Astrocyte of the cerebellum (primary cell): ENCODE measurements around the gene ZNF512B.
"Not testable (repeated sequence)": the region's sequence is repeated elsewhere in the genome, so short reads cannot be mapped to it uniquely, and the experiment has no call there.

ENCODE experiments used
- DNase-seq: peaks from one replicate; pipeline ENCODE4 v3.0.0-alpha.2; 2011; ENCODE audit warnings: low read depth
- H3K4me3 ChIP-seq: 2 replicates; pipeline ENCODE4 v1.5.1; 2011; ENCODE audit warnings: mild to moderate bottlenecking, low read depth, low read length, moderate library complexity
- in situ Hi-C: cut with HindIII; loops from 2 replicates; pipeline ENCODE4 v1.10.0; 2017; ENCODE audit warnings: low sequenced_read_pairs
- TF ChIP-seq, protein P1 (sequence below): IDR thresholded peaks from 2 replicates; pipeline ENCODE4 v1.5.1; 2012; ENCODE audit warnings: low read length, low read depth, moderate library complexity, mild to moderate bottlenecking; ENCODE audit errors: missing control alignments

The ZNF512B gene

DNA sequence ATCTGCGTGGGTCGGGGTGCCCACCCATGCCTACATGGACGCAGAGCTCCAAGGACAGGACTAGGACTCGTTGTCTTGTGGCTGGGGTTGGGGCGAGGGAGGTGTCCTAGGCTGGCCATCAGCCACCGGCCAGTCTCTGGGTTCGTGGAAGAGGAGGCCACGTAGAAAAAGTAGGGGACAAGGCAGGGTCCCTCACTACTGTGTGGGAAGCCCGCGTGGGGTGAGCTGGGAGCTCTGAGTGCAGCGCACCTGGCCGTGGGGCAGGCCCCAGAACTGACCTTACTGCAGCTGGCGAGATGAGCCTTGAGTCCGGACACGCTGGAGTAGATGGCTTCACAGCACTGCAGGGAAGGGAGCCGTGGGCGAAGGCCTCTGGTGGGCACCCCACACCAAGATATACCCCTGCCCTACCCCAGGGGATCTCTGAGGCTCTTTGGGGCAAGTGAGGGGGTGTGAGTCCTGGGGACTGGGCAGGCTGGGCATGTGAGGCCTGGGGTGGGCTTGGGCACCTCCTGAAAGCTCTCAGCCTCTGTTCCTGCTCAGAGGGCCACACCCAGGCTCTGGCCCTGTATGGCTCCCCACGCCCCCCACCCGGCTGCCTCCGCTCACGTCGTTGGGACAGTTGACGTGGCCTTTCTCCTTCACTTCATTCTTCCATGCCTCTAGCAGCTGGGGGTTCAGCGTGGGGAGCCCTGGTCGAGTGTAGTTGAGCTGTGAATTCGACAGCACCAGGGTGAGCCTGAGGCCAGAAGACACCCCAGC is 7.9 kb downstream of the ZNF512B start:
- DNase-seq = no peak
- TF ChIP-seq, protein P1, sequence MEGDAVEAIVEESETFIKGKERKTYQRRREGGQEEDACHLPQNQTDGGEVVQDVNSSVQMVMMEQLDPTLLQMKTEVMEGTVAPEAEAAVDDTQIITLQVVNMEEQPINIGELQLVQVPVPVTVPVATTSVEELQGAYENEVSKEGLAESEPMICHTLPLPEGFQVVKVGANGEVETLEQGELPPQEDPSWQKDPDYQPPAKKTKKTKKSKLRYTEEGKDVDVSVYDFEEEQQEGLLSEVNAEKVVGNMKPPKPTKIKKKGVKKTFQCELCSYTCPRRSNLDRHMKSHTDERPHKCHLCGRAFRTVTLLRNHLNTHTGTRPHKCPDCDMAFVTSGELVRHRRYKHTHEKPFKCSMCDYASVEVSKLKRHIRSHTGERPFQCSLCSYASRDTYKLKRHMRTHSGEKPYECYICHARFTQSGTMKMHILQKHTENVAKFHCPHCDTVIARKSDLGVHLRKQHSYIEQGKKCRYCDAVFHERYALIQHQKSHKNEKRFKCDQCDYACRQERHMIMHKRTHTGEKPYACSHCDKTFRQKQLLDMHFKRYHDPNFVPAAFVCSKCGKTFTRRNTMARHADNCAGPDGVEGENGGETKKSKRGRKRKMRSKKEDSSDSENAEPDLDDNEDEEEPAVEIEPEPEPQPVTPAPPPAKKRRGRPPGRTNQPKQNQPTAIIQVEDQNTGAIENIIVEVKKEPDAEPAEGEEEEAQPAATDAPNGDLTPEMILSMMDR = no peak
- in situ Hi-C loops = no loop called here
- H3K4me3 ChIP-seq = no peak overlapping the region

DNA sequence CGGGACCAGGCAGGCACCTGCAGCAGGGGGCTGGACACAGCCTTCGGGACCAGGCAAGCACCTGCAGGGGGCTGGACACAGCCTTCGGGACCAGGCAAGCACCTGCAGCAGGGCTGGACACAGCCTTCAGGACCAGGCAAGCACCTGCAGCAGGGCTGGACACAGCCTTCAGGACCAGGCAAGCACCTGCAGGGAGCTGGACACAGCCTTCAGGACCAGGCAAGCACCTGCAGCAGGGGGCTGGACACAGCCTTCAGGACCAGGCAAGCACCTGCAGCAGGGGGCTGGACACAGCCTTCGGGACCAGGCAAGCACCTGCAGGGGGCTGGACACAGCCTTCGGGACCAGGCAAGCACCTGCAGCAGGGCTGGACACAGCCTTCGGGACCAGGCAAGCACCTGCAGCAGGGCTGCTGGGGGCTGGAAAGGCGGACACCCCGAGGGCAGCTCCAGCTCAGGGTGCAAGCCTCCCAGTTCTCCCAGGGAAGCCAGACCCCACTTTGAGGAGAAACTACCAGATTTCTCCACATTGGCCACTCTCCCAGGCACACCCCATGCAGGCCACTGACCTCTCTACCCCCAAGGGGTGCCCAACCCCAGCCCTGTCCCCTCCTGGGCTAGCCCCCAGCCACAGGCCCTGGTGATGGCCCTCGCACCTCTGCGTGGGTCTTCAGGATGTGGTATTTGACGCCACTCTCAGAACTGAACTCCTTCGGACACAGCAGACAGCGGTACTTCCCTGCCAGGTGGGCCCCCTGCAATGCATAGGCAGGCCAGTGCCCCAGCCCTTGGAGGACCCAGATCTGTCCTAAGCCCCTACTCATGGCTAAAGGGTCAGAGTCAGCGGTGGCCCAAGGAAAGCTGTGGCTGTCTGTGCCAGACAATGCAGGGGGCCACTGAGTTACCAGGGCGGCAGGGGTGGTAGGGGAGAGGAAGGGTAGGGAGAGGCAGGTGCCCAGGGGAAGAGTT is 8.8 kb downstream of the ZNF512B start:
- H3K4me3 ChIP-seq, in situ Hi-C loops: not testable (repeated sequence)

DNA sequence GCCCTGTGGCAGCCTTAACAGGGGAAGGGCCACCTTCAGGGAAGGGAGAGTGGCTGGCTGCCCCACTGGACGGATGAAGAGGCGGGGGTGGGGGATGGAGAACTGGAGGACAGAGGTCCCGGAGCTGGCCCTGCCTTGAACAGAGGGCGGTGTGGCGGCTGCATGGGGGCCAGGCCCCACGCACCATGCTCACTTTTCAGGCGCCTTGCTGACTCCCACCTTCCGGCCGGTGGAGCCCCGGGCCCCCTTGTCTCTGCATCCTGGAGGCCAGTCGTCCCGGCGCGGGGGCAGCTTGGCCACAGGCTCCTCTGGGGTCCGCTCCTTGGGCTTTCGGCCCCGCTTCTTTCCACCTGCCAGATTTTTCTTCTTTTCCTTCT is 10.0 kb downstream of the ZNF512B start:
- in situ Hi-C loops = no loop called here
- DNase-seq = no peak
- H3K4me3 ChIP-seq = no peak overlapping the region
- TF ChIP-seq, protein P1 = no peak

More for the DNA sequence above, 8.8 kb downstream of the ZNF512B start:
- not testable (repeated sequence) for DNase-seq

DNA sequence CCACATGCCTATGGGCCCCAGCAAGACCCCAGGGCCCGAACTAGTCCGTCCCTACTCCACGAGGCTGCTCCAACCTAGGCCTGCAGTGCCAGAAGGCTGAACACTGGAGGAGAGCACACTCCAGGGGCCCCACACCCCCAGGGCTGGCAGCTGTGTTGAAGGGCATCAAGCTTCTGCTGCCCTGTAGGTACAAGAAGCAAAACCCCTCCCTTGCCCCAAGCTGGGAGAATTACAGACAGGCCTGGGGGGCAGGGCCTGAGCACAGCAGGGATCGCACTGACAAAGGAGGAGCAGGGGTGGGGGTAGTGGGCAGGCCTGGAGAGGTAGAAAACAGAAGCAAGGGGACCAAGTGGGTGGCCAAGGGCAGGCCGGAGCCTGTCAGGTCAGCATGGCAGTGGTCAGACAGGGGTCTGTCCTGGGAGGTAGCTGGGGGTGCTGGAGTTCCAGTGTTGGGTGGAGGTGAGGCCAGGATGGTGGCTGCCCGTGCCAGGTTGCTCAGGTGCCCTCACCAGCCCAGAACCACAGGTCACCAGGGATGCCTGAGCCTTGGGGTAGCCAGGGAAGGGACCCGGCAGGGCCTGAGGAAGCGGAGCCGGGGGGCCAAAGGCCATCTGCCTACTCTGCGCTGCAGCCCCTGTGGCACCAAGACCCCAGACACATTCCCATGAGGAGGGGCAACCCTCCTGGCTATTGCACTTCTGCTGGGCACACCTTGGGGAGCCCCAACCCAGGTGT is 10.6 kb downstream of the ZNF512B start:
- TF ChIP-seq, protein P1 = no peak
- no peak for DNase-seq
- in situ Hi-C loops = no loop called here
- no peak overlapping the region for H3K4me3 ChIP-seq

DNA sequence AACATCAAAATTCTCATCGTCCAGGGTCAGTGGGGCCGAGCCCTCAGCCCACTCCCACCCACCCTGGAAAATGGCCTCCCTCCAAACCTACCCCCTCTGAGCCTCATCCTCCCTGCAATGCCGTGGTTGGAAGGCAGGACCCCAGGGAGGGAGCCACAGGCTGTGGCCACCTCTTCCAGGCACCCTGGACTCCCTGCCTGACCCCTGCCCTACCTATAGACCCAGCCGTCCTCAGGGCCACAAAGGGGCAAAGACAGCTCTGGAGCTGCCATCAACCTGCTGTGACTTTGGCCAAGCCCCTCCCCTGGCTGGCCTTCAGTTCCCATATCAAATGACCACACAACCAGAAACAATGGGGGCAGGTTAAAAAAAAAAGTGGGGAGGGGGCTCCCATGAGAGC is 11.3 kb downstream of the ZNF512B start:
- no peak for DNase-seq
- in situ Hi-C loops = no loop called here
- H3K4me3 ChIP-seq = no peak overlapping the region
- TF ChIP-seq, protein P1 = no peak

DNA sequence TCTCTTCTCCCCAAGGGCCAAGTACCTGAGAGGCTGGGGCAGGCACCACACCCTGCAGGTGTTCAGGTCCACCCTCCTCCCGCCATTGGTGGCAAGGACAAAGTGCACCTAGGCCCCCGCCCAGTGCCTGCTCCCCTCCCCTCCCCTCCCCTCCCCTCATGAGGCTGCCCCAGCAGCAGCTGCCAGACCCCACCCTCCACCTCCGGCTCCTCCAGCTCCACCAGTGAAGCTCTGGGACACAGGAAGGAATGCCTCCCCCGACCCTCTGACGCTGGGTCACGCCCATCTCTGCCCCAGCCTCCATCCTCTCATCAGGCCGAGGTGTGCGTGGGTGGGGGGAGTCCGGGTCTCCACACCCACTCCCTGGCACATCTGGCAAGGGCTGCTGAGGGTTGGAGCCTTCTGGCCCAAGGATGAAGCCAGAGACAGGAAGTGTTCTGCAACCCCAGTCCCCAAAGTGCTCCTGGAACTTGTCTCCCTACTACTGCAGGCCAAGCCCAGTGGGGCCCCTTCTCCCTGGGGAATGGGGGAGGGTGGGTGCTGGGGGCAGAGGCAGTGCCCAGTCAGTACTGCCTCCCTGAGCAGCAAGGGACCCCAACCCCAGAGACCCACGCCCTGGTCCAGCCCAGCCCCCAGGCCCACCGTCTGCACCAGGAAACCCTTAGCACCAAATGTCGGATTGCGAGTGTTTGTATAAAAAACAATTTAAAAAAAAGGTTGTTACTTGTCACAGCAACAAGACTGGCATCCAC is 11.9 kb downstream of the ZNF512B start:
- in situ Hi-C loops = no loop called here
- DNase-seq = no peak
- H3K4me3 ChIP-seq = no peak overlapping the region
- TF ChIP-seq, protein P1 = no peak
